ENCODE measurements around the gene NR0B2. TPM values are rescaled to one million over a fixed set of nuclear protein-coding genes. Genes with fewer than 3 reads are reported as not detected.

The NR0B2 gene
- total and polyA plus RNA-seq, 2 of the 13 experiments (the other 11 are each of a cell fraction or from before 2014, with no cell fraction given) = 72.5 to 133 TPM

DNA sequence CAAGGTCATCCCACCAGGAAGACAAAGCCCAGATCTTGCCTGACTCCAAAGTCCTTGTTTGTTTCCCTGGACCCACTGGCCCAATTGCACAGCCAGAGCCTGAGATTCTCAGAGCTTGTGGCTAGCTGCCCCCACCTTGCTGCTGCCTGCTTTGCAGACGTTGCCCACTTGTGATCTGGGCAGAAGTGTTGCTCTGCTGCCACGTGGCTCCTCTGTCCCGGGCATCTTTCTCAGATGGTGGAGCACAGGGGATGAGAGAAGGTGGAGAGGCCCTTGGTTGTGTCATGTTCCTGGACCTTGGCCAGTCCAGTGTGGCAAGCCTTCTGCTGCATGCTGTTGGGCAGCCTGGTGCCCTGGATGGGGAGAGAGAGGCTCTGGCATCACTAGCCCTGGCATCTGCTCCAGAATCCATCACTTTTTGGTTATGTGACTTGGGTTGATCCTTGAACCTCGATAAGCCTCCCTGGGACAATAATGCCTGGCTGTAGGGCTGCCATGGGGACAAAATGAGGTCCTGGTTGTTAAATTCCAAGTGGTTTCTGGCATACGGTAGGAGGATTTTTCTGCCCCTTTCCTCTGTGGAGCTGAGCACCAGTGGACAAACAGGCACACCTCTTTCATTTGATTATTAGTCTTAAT lies 1.5 kb upstream of the NR0B2 start (continued):
- TF ChIP-seq, protein P1, sequence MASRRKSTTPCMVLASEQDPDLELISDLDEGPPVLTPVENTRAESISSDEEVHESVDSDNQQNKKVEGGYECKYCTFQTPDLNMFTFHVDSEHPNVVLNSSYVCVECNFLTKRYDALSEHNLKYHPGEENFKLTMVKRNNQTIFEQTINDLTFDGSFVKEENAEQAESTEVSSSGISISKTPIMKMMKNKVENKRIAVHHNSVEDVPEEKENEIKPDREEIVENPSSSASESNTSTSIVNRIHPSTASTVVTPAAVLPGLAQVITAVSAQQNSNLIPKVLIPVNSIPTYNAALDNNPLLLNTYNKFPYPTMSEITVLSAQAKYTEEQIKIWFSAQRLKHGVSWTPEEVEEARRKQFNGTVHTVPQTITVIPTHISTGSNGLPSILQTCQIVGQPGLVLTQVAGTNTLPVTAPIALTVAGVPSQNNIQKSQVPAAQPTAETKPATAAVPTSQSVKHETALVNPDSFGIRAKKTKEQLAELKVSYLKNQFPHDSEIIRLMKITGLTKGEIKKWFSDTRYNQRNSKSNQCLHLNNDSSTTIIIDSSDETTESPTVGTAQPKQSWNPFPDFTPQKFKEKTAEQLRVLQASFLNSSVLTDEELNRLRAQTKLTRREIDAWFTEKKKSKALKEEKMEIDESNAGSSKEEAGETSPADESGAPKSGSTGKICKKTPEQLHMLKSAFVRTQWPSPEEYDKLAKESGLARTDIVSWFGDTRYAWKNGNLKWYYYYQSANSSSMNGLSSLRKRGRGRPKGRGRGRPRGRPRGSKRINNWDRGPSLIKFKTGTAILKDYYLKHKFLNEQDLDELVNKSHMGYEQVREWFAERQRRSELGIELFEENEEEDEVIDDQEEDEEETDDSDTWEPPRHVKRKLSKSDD (CRISPR knock-in tag; IDR thresholded peaks at IDR 0.05; ENCODE audit: low read depth) = no peak
- TF ChIP-seq PHF5A (CRISPR knock-in tag; IDR thresholded peaks at IDR 0.05; ENCODE audit: low read depth, unreplicated experiment) (no peak), NKX3-1 (CRISPR knock-in tag; IDR thresholded peaks at IDR 0.05) (no peak), ZNF546 (CRISPR knock-in tag; conservative IDR thresholded peaks at IDR 0.05) (no peak), ZNF501 (CRISPR knock-in tag; IDR thresholded peaks at IDR 0.05) (no peak), IRF2 (CRISPR knock-in tag; IDR thresholded peaks at IDR 0.05) (no peak), CC2D1A (CRISPR knock-in tag; IDR thresholded peaks at IDR 0.05) (no peak), NCOA1 (CRISPR knock-in tag; IDR thresholded peaks at IDR 0.05) (no peak), ZNF768 (CRISPR knock-in tag; IDR thresholded peaks at IDR 0.05) (peak; percentile 35), ELF3 (CRISPR knock-in tag; IDR thresholded peaks at IDR 0.05) (peak; percentile 76), ZNF235 (CRISPR knock-in tag; IDR thresholded peaks at IDR 0.05; ENCODE audit: borderline replicate concordance) (no peak), ZNF230 (CRISPR knock-in tag; IDR thresholded peaks at IDR 0.05) (no peak)
- TF ChIP-seq, protein P2, sequence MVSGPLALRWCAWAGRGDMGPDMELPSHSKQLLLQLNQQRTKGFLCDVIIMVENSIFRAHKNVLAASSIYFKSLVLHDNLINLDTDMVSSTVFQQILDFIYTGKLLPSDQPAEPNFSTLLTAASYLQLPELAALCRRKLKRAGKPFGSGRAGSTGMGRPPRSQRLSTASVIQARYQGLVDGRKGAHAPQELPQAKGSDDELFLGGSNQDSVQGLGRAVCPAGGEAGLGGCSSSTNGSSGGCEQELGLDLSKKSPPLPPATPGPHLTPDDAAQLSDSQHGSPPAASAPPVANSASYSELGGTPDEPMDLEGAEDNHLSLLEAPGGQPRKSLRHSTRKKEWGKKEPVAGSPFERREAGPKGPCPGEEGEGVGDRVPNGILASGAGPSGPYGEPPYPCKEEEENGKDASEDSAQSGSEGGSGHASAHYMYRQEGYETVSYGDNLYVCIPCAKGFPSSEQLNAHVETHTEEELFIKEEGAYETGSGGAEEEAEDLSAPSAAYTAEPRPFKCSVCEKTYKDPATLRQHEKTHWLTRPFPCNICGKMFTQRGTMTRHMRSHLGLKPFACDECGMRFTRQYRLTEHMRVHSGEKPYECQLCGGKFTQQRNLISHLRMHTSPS (CRISPR knock-in tag; IDR thresholded peaks at IDR 0.05; ENCODE audit: low read depth) = peak; percentile 98
- TF ChIP-seq, protein P3, sequence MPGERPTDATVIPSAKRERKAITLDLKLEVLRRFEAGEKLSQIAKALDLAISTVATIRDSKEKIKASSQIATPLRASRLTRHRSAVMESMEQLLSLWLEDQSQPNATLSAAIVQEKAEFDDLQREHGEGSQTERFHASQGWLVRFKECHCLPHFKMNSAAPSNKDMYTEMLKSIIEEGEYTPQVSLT (CRISPR knock-in tag; IDR thresholded peaks at IDR 0.05; ENCODE audit: borderline replicate concordance, low read depth) = no peak
- TF ChIP-seq, protein P4, sequence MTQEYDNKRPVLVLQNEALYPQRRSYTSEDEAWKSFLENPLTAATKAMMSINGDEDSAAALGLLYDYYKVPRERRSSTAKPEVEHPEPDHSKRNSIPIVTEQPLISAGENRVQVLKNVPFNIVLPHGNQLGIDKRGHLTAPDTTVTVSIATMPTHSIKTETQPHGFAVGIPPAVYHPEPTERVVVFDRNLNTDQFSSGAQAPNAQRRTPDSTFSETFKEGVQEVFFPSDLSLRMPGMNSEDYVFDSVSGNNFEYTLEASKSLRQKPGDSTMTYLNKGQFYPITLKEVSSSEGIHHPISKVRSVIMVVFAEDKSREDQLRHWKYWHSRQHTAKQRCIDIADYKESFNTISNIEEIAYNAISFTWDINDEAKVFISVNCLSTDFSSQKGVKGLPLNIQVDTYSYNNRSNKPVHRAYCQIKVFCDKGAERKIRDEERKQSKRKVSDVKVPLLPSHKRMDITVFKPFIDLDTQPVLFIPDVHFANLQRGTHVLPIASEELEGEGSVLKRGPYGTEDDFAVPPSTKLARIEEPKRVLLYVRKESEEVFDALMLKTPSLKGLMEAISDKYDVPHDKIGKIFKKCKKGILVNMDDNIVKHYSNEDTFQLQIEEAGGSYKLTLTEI (CRISPR knock-in tag; conservative IDR thresholded peaks at IDR 0.05) = no peak
- TF ChIP-seq, protein P5, sequence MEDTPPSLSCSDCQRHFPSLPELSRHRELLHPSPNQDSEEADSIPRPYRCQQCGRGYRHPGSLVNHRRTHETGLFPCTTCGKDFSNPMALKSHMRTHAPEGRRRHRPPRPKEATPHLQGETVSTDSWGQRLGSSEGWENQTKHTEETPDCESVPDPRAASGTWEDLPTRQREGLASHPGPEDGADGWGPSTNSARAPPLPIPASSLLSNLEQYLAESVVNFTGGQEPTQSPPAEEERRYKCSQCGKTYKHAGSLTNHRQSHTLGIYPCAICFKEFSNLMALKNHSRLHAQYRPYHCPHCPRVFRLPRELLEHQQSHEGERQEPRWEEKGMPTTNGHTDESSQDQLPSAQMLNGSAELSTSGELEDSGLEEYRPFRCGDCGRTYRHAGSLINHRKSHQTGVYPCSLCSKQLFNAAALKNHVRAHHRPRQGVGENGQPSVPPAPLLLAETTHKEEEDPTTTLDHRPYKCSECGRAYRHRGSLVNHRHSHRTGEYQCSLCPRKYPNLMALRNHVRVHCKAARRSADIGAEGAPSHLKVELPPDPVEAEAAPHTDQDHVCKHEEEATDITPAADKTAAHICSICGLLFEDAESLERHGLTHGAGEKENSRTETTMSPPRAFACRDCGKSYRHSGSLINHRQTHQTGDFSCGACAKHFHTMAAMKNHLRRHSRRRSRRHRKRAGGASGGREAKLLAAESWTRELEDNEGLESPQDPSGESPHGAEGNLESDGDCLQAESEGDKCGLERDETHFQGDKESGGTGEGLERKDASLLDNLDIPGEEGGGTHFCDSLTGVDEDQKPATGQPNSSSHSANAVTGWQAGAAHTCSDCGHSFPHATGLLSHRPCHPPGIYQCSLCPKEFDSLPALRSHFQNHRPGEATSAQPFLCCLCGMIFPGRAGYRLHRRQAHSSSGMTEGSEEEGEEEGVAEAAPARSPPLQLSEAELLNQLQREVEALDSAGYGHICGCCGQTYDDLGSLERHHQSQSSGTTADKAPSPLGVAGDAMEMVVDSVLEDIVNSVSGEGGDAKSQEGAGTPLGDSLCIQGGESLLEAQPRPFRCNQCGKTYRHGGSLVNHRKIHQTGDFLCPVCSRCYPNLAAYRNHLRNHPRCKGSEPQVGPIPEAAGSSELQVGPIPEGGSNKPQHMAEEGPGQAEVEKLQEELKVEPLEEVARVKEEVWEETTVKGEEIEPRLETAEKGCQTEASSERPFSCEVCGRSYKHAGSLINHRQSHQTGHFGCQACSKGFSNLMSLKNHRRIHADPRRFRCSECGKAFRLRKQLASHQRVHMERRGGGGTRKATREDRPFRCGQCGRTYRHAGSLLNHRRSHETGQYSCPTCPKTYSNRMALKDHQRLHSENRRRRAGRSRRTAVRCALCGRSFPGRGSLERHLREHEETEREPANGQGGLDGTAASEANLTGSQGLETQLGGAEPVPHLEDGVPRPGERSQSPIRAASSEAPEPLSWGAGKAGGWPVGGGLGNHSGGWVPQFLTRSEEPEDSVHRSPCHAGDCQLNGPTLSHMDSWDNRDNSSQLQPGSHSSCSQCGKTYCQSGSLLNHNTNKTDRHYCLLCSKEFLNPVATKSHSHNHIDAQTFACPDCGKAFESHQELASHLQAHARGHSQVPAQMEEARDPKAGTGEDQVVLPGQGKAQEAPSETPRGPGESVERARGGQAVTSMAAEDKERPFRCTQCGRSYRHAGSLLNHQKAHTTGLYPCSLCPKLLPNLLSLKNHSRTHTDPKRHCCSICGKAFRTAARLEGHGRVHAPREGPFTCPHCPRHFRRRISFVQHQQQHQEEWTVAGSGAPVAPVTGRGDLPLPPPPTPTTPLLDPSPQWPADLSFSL (CRISPR knock-in tag; IDR thresholded peaks at IDR 0.05) = no peak

Measured in HepG2 (cell line).